NCI-H524 (cell line): ENCODE results near the gene STRADB.
A peak's percentile ranks its signal among the peaks of the same experiment; 100 is the strongest.
"Not testable (repeated sequence)": the region's sequence is repeated elsewhere in the genome, so short reads cannot be mapped to it uniquely, and the experiment has no call there.

Source experiments
- DNase-seq, 2 experiments: peaks; one replicate each; lab custom pipeline; 2025; lab: John Stamatoyannopoulos, UW

The STRADB gene, protein sequence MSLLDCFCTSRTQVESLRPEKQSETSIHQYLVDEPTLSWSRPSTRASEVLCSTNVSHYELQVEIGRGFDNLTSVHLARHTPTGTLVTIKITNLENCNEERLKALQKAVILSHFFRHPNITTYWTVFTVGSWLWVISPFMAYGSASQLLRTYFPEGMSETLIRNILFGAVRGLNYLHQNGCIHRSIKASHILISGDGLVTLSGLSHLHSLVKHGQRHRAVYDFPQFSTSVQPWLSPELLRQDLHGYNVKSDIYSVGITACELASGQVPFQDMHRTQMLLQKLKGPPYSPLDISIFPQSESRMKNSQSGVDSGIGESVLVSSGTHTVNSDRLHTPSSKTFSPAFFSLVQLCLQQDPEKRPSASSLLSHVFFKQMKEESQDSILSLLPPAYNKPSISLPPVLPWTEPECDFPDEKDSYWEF

DNA sequence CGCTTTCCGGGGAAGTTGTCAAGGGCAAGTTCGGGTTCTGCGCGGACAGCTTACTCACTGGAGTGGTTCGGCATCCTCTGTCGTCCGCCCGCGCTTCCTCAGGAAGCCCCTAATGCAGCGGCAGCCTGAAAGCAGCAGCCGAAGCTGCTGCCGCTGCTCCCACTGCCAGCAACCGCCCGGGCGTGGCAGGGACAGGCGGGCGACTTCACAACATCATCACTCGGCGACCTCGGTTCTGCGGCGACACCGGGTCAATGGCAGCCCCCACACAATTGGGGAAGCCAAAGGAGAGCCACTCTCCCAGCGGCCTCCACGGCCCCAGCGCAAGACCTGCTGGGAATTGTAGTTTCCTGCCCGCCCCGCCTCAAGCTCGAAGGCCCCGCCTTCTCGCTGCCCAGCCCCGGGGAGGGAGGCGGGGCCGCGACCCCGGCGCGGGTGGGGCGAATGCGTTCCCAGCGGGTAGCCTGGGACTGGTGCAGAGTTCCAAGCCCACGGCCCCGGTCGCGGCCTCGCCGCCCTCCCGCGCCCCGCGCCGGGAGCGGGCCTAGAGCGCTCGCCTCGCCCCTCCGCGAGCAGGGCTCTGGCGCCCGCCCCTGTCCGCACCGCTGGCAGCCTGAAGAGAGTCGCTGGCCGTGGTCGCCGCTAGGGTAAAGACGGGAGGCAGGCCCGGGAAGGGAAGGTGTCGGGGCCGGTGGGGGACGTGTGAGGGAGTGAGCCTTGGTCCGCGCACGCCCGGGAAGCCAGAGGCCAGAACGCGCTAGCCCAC lies at the start of gene STRADB, which contains the start of gene TRAK2:
Gene STRADB (plus strand): TSS at position 449 of the 766 bp plus-strand sequence. CDS start 3,101 bp downstream, outside the sequence.
Gene TRAK2 (minus strand): TSS at position 167 of the 766 bp plus-strand sequence. CDS start 30,951 bp downstream, outside the sequence.
- DNase-seq = peak; percentile 84 to 89

GRCh38 chr2:201401815-201402214 lies 49.7 kb upstream of the STRADB start:
- no peak for DNase-seq

DNA sequence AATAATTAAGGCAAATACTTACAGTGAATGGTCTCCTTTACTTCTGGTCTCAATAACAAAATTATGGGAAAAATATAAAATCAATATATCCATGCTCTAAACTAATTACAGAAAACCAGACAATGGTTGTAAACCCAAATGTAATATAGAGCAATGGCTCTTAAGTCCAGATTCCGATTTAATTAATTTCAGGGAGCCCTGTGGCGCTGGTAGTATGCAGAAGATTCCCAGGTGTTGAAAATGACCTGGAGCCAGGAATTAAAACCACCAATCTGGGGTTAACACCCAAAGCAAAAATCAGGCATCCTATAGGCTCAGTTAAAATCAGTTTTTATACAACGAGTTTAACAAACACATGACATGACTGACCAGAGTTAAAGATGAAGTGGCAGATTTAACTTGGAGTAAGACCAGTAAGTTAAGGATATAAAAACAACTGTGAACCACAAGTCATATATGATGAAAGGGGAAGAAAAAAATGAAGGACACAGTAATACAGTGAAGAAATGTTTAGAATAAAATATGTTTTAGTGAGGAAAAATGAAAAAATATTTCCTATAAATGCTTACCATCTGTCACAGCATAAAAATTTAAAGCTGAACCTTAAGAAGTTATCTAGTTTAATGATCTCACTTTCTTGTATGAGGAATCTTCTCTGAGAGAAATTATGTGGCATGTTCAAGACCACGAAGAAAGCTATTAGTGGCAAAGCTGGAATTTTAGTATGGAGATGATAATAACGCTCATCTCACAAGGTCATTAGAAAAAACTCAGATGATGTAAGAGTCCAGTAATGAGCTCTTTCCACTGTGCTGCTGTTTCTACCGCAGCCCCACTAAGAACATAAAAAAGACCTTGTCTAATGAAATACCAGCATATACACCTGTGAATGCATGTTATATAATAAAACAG lies 48.6 kb upstream of the STRADB start:
- no peak for DNase-seq

DNA sequence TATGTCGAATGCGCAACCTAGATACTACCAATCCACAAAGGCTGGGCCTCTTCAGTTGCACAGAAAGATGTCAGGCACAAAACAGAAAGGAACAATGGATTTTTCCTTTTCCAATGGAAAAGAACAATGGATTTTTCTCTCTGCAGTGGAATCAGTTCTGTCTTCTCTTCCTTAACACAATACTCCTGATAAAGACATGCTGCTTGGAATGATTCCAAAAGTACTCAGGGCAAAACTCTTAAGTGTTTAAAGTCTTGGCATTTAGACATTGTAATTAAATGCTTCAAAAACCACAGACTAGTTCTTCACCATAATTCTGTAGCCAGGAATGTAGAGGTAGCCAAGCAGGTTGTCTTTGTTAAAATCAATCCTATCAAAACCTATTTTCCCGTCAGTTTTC lies 47.7 kb upstream of the STRADB start:
- DNase-seq = peak; percentile 41 to 49

DNA sequence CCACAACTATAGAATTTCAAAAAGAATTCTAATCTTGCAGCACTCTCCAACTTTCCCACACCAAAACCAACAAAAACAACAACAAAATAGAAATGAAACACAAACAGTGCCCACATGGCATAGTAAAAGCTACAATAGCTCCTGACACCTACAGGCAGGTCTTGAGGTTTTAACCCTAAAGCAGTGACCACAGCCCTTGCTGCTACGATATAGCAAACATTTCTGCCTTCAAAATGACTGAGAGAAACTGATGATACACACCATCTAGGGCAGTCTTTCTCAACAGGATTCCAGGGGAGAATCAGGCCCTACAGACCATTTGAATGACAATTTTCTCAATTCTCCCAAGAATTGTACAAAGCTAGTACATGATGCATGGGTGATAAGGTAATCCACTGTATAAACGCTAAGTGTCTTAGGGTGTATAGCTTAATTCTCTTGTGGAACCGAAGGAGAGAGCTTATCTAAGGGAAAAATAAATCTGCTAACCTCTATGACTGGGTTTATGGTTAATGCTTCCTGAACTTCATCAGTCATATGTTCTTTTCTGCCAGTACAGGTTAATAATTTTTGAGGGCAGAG lies 46.8 kb upstream of the STRADB start:
- no peak for DNase-seq

GRCh38 chr2:201406077-201406662 lies 45.4 kb upstream of the STRADB start:
- DNase-seq = peak in 1 of 2 experiments; percentile 13

GRCh38 chr2:201407265-201407664 lies 44.3 kb upstream of the STRADB start:
- DNase-seq = no peak

- DNase-seq = no peak
Measured at GRCh38 chr2:201408931-201409330, 42.6 kb upstream of the STRADB start.

GRCh38 chr2:201411421-201411820 lies 40.1 kb upstream of the STRADB start:
- no peak for DNase-seq

GRCh38 chr2:201413143-201413542 lies 38.4 kb upstream of the STRADB start:
- peak; percentile 2 to 38 for DNase-seq

DNA sequence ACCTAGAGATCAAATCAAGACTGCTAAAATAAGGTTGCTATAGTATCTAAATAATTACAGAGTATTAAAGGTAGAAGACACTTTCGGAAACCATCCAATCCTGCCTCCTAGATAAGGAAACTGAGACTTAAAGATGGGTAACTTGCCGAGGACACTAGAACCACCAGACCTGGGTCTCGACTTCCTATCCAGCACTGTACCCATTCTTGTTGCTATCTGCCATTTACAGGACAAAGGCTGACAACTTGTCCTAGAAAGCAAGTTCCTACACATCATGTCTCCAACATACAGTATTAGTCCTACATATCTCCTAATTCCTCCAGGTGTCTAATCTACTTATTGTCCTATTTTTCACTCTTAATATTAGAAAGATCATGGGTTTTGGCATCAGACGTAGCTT lies 38.0 kb upstream of the STRADB start:
- no peak for DNase-seq

GRCh38 chr2:201414099-201415023 lies 37.2 kb upstream of the STRADB start:
- DNase-seq = no peak

DNA sequence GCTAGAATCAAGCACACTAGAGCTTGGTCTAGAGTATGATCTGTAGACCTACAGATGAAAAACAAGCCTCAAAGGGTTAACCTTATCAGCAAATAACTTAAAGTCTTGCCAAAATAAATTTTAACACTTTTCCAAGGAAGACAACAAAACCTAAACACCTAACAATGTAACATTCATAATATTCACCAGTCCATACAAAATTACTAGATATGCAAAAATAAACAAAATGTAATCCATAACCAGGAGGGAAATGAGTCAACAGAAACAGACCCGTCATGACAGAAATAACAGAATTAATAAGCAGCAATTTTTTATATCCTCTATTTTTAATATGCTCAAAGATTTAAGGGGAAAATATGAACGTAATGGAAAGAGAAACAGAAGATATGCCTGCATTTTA lies 36.4 kb upstream of the STRADB start:
- DNase-seq = no peak

- DNase-seq = no peak
Measured at GRCh38 chr2:201419057-201419635, 32.4 kb upstream of the STRADB start.

- no peak for DNase-seq
Measured at GRCh38 chr2:201419986-201420385, 31.6 kb upstream of the STRADB start.

GRCh38 chr2:201420442-201421113 lies 31.0 kb upstream of the STRADB start:
- no peak for DNase-seq

DNA sequence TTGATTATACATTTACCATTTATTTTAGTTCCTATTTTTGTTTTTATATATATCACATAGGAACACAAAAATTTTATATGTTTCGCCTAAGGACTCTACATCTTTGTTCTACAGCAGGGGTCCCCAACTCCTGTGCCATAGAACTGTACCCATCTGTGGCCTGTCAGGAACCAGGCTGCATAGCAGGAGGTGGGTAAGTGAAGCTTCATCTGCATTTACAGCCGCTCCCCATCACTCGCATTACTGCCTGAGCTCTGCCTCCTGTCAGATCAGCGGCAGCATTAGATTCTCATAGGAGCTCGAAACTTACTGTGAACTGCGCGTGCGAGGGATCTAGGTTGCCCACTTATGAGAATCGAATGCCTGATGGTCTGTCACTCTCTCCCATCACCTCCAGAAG lies 25.6 kb upstream of the STRADB start:
- DNase-seq = no peak

GRCh38 chr2:201428366-201428765 lies 23.2 kb upstream of the STRADB start:
- DNase-seq = not testable (repeated sequence)

DNA sequence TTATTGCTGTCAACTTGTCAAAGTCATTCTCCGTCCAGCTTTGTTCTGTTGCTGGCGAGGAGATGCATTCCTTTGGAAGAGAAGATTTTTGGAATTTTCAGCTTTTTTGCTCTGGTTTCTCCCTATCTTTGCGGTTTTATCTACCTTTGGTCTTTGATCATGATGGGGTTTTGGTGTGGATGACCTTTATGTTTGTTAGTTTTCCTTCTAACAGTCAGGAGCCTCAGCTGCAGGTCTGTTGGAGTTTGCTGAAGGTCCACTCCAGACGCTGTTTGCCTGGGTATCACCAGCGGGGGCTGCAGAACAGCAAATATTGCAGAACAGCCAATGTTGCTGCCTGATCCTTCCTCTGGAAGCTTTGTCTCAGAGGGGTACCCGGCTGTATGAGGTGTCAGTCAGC lies 21.7 kb upstream of the STRADB start:
- not testable (repeated sequence) for DNase-seq
